Suppressor macrophage (primary cell): ENCODE results near the gene BST2.
"Not testable (repeated sequence)": the region's sequence is repeated elsewhere in the genome, so short reads cannot be mapped to it uniquely, and the experiment has no call there.

Experiments
- DNase-seq, 4 experiments: peaks; one replicate each; pipeline ENCODE4 v3.0.0-alpha.2; 2020 to 2022

Gene BST2

DNA sequence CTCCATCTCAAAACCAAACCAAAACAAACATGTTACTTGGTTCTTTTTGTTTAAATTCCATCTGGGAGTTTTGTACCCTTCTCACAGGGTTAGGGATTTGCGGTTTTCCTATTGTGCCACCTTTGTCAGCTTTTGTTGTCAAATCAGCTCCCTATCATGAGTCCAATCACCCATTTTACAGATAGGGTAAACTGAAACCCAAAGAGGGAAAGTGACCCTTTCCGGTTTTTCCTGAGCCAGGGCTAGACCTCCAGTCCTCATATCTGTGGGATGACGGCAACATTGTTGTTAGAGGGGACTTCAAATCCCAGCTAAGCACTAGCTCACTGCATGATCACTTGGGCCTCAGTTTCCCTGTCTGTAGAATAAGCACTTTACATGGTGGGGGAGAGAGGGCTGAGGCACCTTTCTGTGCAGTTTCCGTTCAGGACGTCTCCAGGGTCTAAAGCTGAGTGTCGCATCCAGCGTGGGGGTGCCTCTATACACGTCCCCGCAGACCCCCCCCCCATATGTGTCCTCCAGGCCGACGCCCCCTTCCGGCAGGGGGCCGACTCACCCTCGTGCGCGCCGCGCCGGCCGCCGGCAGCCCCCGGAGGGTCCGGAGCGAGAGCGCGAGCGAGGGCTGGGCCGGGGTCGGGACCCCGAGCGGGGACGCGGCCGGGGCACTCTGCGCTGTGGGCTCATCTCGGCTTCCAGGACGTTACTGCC, 15.3 kb downstream of the BST2 start:
- no peak for DNase-seq

DNA sequence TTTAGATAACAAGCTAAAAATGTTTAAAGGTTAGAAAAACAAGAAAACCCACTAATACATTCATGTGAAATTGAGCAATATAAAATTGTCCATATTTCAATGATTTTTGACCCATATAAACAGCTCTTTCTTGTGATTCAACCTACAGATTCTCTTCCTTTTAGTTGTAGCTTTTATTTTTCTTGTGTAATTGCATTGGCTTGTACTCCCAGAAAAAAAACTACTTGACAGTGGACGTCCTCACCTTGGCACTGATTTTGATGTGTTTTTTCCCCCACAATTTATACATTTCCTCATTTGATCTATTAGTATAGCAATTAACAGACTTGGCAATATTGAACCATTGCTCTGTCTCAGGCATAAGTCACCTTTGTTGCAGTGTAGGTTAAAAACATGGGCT, 16.1 kb downstream of the BST2 start:
- DNase-seq = no peak

DNA sequence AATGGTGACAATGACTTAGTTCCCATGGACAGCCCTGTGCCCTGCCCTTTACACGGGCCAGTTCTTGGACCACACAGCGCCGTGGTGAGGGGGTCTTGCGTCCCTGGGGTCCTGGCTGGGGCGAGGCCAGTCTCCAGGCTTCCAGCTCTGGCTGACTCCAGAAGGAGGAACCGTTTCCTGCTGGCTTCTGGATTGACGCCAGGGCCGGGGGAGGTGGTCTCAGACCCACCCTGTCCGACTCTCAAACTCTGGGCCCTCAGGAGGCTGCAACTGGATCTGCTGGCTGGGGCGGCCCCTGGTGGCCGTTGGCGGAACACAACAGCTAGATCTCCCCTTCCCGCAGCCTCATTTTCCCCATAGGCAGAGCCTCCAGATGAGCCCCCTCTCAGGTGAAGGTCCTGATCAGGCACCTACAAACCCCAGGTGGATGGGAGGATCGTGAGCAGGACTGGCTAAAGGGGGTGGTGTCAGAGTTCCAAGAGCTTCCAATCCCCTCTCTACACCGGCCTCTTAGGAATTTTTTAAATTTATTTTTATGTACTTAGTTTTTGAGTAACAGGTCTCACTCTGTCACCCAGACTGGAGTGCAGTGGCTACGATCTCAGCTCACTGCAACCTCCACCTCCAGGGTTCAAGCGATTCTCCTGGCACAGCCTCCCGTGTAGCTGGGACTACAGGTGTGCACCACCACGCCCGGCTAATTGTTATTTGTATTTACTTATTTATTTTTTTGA, 19.4 kb downstream of the BST2 start:
- peak; percentile 67 to 88 (median 78) for DNase-seq

DNA sequence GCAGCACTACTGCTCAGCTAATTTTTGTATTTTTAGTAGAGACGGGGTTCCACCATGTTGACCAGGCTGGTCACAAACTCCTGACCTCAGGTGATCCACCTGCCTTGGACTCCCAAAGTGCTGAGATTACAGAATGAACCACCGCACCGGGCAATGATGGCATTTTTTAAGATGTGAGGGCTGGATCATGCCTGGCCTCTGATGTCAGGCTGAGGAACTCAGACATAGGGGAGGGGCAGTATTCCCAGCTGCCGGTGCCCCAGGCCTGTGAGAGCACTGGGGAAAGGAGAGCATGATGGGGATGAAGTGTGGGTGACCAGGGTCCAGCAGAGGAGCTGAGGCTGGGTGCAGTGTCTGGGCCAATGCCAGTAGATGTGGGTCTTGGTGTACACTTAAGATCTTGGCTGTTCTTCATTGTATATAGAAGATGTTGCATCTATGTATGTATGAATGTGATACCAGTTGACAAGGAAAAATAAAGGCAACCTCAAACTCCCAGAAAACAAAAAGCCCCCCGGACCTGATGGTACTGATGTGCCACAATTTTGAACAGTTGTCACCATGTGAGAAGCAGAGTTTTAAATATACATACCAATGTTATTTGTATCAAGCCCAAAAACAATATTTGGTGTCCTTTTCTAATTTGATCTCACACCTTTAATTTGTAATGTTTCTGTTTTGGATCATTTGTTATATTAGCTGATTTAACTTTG, 24.8 kb downstream of the BST2 start:
- DNase-seq = no peak

DNA sequence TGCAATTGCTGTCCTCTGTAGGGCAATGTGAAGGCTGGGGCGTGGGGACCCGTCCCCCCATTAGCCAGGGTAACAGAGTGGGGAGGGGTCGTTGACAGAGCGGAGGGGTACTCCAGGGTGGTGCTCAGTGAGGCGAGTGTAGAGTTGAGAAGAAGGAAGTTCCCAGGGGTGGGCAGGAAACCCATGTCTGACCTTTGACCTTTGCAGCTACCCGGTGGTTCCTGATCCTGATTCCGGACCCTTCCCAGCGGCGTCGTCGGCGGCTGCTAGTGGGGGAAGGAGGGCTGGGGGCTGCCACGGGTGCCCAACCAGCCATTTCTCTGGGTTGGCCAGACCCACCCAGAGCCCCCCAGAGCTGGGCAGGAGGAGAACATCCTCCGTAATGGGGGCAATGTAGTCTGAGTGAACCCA, 26.2 kb downstream of the BST2 start:
- DNase-seq = peak in 3 of 4 experiments; percentile 37 to 53 (median 50)

DNA sequence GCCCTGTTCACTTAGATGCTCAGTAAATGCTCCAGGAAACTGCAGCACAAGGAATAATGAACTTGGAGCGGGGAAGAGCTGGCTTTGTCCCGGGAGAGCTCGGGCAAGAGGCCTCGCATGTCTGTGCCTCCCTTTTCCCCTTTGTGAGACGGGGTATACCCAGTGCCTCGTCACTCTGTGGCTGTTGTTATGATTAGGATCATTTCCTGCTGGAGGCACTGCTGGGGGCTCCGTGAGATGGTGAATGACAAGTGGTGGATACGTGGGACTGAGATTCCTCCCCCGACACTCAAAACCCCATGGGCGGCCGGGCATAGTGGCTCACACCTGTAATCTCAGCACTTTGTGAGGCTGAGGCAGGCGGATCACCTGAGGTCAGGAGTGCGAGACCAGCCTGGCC, 27.2 kb downstream of the BST2 start:
- no peak for DNase-seq

DNA sequence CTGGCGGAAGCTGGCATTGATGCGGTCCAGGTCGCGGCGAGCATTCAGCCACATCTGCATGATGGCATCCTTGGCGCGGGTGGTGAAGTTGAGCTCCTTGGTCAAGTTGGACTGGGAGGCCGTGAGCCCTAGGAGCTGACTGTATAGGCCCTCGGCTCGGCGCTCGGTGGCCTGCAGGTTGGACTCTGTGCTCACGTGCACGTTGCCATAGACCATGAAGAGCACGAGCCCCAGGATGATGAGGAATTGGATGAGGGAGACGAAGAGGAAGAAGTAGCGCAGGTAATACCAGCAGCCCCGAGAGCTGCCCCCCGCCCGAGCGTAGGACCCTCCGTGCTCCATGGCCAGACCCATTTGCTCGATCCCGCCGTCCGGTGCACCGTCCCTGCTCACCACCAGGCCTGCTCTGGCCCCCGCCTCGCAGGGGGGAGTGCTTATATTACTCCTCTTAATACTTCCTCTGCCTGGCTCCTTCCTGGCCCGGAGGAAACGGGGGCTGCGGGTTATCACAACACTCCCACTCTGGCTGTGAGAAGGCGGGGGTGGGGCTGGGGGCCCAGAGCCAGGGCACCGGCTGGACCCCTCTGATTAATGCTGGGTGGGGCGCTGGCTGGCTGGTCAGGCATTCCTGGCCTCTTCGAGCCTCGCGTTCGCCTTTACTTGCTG, 28.4 kb downstream of the BST2 start, which contains the start of gene PLVAP:
PLVAP (minus strand) TSS at position 408 of the 666 bp plus-strand sequence; CDS start at position 354, 54 bp downstream.
- peak in 3 of 4 experiments; percentile 17 to 59 (median 28) for DNase-seq

DNA sequence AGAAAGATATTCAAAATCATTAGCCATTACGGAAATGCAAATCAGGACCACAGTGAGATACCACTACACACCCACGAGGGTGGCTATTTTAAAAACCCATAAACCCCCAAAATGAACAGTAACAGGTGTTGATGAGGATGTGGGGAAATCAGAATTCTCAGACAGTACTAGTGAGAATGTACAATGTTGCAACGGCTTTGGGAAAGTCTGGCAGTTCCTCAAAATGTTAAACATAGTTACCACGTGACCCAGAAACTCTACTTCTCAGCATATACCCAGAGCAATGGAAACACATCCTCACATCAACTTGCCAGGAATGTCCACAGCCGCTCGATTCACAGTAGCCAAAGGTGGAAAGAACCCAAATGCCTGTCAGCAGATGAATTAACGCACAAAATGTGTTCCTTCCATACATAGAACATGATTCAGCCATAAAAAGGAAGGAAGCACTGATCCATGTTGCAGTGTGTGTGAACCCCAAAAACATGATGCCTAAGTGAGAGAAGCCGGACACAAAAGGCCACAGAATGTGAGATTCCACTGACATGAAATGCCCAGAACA, 35.3 kb downstream of the BST2 start:
- DNase-seq = peak; percentile 74 to 91 (median 84)

DNA sequence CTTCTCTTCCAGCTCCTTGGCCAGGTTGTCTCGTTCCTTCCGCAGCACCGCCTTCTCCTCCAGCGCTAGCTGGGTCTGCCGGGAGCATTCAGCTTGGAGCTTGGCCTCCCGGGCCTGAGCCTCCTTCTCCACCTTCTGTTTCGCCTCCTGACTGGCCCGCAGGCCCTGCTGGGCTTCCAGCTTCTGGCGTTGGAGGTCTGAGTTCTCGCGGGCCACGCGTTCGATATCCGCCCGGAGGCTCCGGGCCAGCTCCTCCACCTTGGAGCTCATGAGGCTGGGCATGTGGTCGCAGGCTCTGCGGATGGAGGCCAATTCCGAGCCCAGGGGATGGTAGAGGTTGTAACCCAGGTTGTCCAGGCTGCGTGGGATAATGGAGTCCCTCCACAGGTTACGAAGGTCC, 40.1 kb downstream of the BST2 start:
- no peak for DNase-seq

DNA sequence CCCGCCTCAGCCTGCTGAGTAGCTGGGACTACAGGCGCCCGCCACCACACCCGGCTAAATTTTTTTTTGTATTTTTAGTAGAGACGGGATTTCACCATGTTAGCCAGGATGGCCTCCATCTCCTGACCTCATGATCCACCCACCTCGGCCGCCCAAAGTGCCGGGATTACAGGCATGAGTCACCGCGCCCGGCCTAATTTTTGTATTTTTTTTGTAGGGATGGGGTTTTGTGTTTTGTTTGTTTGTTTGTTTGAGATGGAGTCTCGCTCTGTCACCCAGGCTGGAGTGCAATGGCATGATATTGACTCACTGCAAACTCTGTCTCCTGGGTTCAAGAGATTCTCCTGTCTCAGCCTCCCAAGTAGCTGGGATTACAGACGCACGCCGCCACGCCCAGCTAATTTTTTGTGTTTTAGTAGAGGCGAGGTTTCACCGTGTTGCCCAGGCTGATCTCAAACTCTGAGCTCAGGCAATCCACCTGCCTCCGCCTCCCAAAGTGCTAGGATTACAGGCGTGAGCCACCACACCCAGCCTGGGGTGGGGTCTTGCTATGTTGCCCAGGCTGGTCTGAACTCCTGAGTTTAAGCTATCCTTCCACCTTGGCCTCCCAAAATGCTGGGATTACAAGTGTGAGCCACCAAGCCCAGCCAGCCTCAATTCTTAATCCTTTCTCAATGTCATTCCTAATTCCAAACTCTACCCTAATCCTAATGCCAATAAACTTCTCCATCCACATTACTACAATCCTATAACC, 41.4 kb downstream of the BST2 start:
- DNase-seq = not testable (repeated sequence)

DNA sequence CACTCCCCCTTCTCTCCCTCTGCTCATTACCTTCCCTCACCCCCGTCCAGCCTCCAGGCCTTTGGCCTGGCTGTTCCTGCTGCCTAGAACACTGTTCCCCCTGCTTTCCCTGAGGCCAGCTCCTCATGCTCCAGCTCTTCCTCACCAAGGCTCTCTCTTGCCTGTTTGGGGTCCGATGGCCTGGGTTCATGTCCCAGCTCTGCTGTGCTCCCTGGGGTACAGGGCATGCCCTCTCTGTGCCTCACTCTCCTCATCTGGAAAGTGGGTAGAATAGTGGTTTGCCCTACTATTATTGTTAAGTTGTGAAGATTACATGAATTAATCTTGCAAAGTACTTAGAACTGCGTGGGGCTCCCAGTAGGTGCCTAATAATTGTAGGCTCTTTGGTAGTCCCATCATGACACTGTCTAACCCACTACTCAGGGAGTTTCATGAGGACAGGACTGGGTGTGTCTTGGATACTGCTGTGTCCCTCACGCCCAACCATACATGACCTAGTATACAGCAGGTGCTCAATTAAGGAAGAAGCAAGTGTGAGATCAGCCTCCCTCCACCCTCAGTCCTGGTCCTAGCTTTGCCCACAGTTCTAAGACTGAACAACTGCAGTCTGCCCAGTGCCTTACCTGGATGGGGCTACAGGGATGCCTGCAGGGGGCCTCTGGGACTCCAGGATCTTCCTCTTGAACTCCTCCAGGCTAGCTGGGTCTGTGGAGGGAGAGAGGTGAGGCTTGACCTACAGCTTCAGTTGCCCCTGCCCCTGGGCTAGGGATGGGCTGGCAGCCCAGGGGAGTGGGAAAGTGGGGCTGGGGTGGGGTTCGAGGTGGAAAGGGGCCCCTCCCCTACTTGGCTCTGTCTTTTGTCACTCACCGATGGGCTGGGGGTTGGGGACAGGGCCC, 45.3 kb downstream of the BST2 start:
- DNase-seq = no peak

DNA sequence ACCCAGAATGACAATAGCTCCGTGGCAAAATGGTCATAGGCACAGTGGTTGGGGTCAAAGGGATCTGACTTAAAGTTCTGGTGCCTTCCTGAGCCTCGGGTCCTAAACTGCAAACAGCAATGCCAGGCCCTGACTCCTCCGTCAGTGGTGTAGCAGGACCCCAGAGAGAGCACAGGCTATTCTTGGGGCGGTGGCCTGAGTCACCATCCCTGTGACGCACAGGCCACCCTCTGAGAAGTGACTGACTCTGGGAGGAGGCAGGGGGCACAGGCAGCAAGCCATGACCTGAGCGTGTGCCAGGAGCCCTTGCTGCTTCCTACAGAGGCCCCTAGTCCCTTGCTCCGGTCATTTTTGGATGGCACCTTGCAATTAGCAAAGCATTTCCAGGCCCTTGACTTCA, 47.0 kb downstream of the BST2 start:
- no peak for DNase-seq

DNA sequence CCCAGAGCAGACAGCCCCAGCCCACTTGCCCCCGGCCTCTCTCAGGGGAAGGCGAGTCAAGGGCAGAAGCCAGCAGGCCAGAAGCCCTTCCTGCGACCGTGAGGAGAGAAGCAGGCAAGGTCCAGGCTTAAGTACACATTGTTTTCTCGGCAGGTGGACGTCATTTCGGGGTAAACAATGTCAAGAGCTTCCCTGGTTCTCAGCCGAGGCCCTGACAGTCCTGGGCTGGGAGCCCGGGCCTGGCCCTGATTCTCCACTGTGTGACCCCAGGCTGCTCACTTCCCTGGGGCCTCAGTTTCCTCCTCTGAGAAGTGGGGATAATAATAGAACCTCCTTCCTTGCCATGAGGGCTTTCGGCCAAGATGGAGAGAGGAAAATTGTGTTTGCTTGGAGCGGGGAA, 47.7 kb downstream of the BST2 start:
- DNase-seq = no peak

DNA sequence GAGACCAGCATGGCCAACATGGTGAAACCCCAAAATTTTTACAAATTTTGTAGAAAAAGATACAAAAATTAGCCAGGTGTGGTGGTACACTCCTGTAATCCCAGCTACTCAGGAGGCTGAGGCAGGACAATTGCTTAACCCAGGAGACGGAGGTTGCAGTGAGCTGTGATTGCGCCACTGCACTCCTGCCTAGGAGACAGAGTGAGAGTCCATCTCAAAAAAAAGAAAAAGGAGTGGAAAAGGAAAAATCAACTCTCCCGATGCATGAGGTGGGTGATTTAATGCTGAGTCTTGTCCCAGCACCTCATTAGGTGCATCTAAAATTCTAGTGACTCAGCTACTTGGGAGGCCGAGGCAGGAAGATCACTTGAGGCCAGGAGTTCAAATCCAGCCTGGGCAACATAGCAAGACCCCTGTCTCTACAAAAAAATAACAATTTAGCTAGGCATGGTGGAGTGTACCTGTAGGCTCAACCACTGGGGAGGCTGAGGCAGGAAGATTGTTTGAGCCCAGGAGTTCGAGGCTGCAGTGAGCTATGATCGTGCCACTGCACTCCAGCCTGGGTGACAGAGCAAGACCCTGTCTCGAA, 48.3 kb downstream of the BST2 start:
- DNase-seq = no peak

DNA sequence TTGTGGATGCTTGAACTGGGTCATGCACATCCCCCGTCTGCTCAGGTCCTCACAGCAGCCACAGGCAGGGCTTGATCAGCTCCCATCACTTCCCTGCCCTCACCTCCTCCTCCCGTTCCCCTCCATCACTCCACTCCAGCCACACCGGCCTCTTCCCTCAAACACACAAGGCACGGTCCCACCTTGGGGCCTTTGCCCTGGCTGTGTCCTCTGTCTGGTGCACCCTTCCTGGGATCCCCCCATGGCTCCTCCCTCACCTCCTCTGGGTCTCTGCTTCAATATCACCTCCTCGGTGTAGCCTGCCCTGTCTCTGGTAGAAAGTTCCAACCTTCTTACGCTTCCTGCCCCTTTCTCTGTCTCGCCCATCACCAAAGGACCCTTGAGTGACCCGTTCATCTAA, 52.0 kb downstream of the BST2 start:
- DNase-seq = no peak
